ENCODE measurements around the gene TNS1.

- TF ChIP-seq CTCF (conservative IDR thresholded peaks at IDR 0.05; ENCODE audit: low read depth, low read length) (no peak), EZH2phosphoT487 (IDR thresholded peaks at IDR 0.05; ENCODE audit: borderline replicate concordance, low read length) (no peak)
Observed at GRCh38 chr2:218031261-218031660, 28.5 kb upstream of the TNS1 start.
